ENCODE results near the gene GPR142.

The GPR142 gene

GRCh38 chr17:74410001-74410443 is 42.7 kb downstream of the GPR142 start:
- CTCF ChIA-PET = no interaction called here
- POLR2A ChIA-PET = no interaction called here

GRCh38 chr17:74412581-74412980 is 45.3 kb downstream of the GPR142 start:
- DNase-seq (ENCODE audit: low read depth, low spot score) = no peak
- H3K4me3 ChIP-seq (ENCODE audit: low read depth, low read length) = no peak overlapping the region
- CTCF ChIA-PET = no interaction called here
- TF ChIP-seq CTCF (IDR thresholded peaks at IDR 0.05; ENCODE audit: insufficient read depth, low read length, missing control alignments) = no peak
- POLR2A ChIA-PET = no interaction called here

More at GRCh38 chr17:74410001-74410443, 42.7 kb downstream of the GPR142 start:
- TF ChIP-seq CTCF (IDR thresholded peaks at IDR 0.05; ENCODE audit: insufficient read depth, low read length, missing control alignments) = no peak
- DNase-seq (ENCODE audit: low read depth, low spot score) = no peak
- no peak overlapping the region for H3K4me3 ChIP-seq (ENCODE audit: low read depth, low read length)

GRCh38 chr17:74413491-74413890 is 46.2 kb downstream of the GPR142 start:
- CTCF ChIA-PET = interaction anchor here (1.4 kb wide), 1 partner anchor 44 kb away, joined by 4 read pairs; no protein-coding TSS in a partner anchor
- DNase-seq (ENCODE audit: low read depth, low spot score) = no peak
- POLR2A ChIA-PET = no interaction called here
- no peak for TF ChIP-seq CTCF (IDR thresholded peaks at IDR 0.05; ENCODE audit: insufficient read depth, low read length, missing control alignments)
- no peak overlapping the region for H3K4me3 ChIP-seq (ENCODE audit: low read depth, low read length)

- TF ChIP-seq CTCF (IDR thresholded peaks at IDR 0.05; ENCODE audit: insufficient read depth, low read length, missing control alignments) = no peak
- no peak overlapping the region for H3K4me3 ChIP-seq (ENCODE audit: low read depth, low read length)
- ChIA-PET CTCF (interaction anchor here (1.4 kb wide), 1 partner anchor 43 kb away, joined by 4 read pairs; no protein-coding TSS in a partner anchor), POLR2A (no interaction called here)
- DNase-seq (ENCODE audit: low read depth, low spot score) = no peak
Observed at GRCh38 chr17:74414510-74414909, 47.2 kb downstream of the GPR142 start.

GRCh38 chr17:74415608-74416396 is 48.5 kb downstream of the GPR142 start:
- TF ChIP-seq CTCF (IDR thresholded peaks at IDR 0.05; ENCODE audit: insufficient read depth, low read length, missing control alignments) = no peak
- ChIA-PET CTCF (interaction anchor here (0.9 to 1.5 kb wide), 2 partner anchors 40 to 42 kb away, joined by 3 to 5 read pairs; no protein-coding TSS in a partner anchor), POLR2A (no interaction called here)
- DNase-seq (ENCODE audit: low read depth, low spot score) = no peak
- no peak overlapping the region for H3K4me3 ChIP-seq (ENCODE audit: low read depth, low read length)

- TF ChIP-seq CTCF (IDR thresholded peaks at IDR 0.05; ENCODE audit: insufficient read depth, low read length, missing control alignments) = no peak
- no peak overlapping the region for H3K4me3 ChIP-seq (ENCODE audit: low read depth, low read length)
- POLR2A ChIA-PET = no interaction called here
- DNase-seq (ENCODE audit: low read depth, low spot score) = no peak
- CTCF ChIA-PET = no interaction called here
Observed at GRCh38 chr17:74417178-74418045, 50.1 kb downstream of the GPR142 start.
